Measurements from ENCODE around the gene KIF26B.
"Not testable (repeated sequence)": the region's sequence is repeated elsewhere in the genome, so short reads cannot be mapped to it uniquely, and the experiment has no call there.

KIF26B gene

GRCh38 chr1:245154429-245155271, at the start of gene KIF26B:
Gene KIF26B, plus strand, starts transcription at chr1:245154985. Its CDS starts 440 bp downstream, at chr1:245155425.
- peak; percentile 67 for DNase-seq

GRCh38 chr1:245105042-245105441, 49.7 kb upstream of the KIF26B start:
- no peak for DNase-seq

GRCh38 chr1:245105815-245106410, 48.9 kb upstream of the KIF26B start:
- DNase-seq, result no peak

GRCh38 chr1:245107776-245108114, 47.0 kb upstream of the KIF26B start:
- DNase-seq, result no peak

GRCh38 chr1:245108246-245108645, 46.5 kb upstream of the KIF26B start:
- DNase-seq, result no peak

- no peak for DNase-seq
Observed at GRCh38 chr1:245108909-245109308, 45.9 kb upstream of the KIF26B start.

- no peak for DNase-seq
Observed at GRCh38 chr1:245110406-245110805, 44.4 kb upstream of the KIF26B start.

- DNase-seq, result no peak
Observed at GRCh38 chr1:245111073-245111472, 43.7 kb upstream of the KIF26B start.

GRCh38 chr1:245113649-245114048, 41.1 kb upstream of the KIF26B start:
- DNase-seq, result no peak

GRCh38 chr1:245116131-245116530, 38.7 kb upstream of the KIF26B start:
- no peak for DNase-seq

GRCh38 chr1:245116751-245117150, 38.0 kb upstream of the KIF26B start:
- no peak for DNase-seq

- DNase-seq, result no peak
Observed at GRCh38 chr1:245118066-245118465, 36.7 kb upstream of the KIF26B start.

GRCh38 chr1:245118806-245119205, 36.0 kb upstream of the KIF26B start:
- DNase-seq, result no peak

- DNase-seq, result no peak
Observed at GRCh38 chr1:245121523-245121922, 33.3 kb upstream of the KIF26B start.

GRCh38 chr1:245124241-245124640, 30.5 kb upstream of the KIF26B start:
- DNase-seq, result no peak

GRCh38 chr1:245124644-245125043, 30.1 kb upstream of the KIF26B start:
- DNase-seq, result no peak

GRCh38 chr1:245126530-245126929, 28.3 kb upstream of the KIF26B start:
- DNase-seq, result no peak

- DNase-seq, result no peak
Observed at GRCh38 chr1:245128381-245129101, 26.2 kb upstream of the KIF26B start.

- DNase-seq, result no peak
Observed at GRCh38 chr1:245129319-245130240, 25.2 kb upstream of the KIF26B start.

GRCh38 chr1:245130281-245131025, 24.3 kb upstream of the KIF26B start:
- DNase-seq, result not testable (repeated sequence)

GRCh38 chr1:245131026-245131393, 23.8 kb upstream of the KIF26B start:
- DNase-seq, result no peak

- no peak for DNase-seq
Observed at GRCh38 chr1:245132771-245133170, 22.0 kb upstream of the KIF26B start.
